Right lobe of liver (tissue), 6 donors: ENCODE results near the gene WDR82. TPM values are rescaled to one million over a fixed set of nuclear protein-coding genes. Genes with fewer than 3 reads are reported as not detected.

Experiments
- ATAC-seq, 4 donors: fragments of 200-7000 bp; cut with Tn5 transposase; one replicate each; pipeline ENCODE4 v1.9.1; 2020; ENCODE audit warnings: mild to moderate bottlenecking in 4 of 4, moderate library complexity in 4 of 4
- DNase-seq, 3 donors: peaks; one replicate each; pipeline ENCODE4 v3.0.0-alpha.2; 2020
- H3K27ac ChIP-seq, 3 donors: fragments of 200-600 bp; one replicate each; pipeline ENCODE4 v1.8.0; 2022
- H3K27me3 ChIP-seq, 2 donors: fragments of 200-600 bp; one replicate each; pipeline ENCODE4 v1.8.0; 2022
- H3K36me3 ChIP-seq, 4 donors: fragments of 200-600 bp; sonication (generic) in 1 of 4; one replicate each; pipeline versions ENCODE4 v1.5.1 to v1.8.0; 2017 to 2022; ENCODE audit warnings: control low read depth in 1 of 4
- H3K4me1 ChIP-seq, 4 donors: fragments of 200-600 bp; sonication (generic) in 1 of 4; one replicate each; pipeline versions ENCODE4 v1.5.1 to v1.8.0; 2017 to 2022; ENCODE audit warnings: control low read depth in 1 of 4
- H3K4me3 ChIP-seq, 3 donors: fragments of 200-600 bp; one replicate each; pipeline ENCODE4 v1.8.0; 2022
- H3K9me3 ChIP-seq, 4 donors: fragments of 200-600 bp; sonication (generic) in 1 of 4; one replicate each; pipeline versions ENCODE4 v1.5.1 to v1.8.0; 2017 to 2022; ENCODE audit warnings: control low read depth in 1 of 4
- POLR2A ChIP-seq: fragments of 450-650 bp; IDR thresholded peaks from one replicate; pipeline ENCODE4 v1.6.1; 2017; ENCODE audit warnings: antibody characterized with exemption, mild to moderate bottlenecking
- WGBS: methylation state at CpG from one replicate; pipeline ENCODE4 v1.1.6; 2018; ENCODE audit warnings: low coverage, low lambda C conversion rate; ENCODE audit not compliant: insufficient coverage; ENCODE audit errors: missing lambda C conversion rate; 5-methylcytosine and 5-hydroxymethylcytosine counted together
- intact Hi-C, 2 donors: fragments of 100-400 bp; cut with DNase I; formaldehyde crosslinking; loops; one replicate each; pipeline versions ENCODE4 v1.11.2 to v1.14.1; 2022
- total RNA-seq, 6 experiments: library from RNA; depleted of rRNA in 2 of 6; stranded (reverse); fragments of >200 nt in 2 of 6; fragmentation: NEBNext Ultra II Directional in 3 of 6; extraction: Animal tissue kit (Norgen Biotek cat#: 25700) in 3 of 6; gene quantifications; one replicate each; pipeline versions ENCODE4 v1.1.0 to v1.2.4, GENCODE V29; 2016 to 2023
- TF ChIP-seq, protein P1 (sequence below), 4 donors: fragments of 200-600 bp in 3 of 4; fragments of 450-650 bp in 1 of 4; IDR thresholded peaks; one replicate each; pipeline versions ENCODE4 v1.5.1 to v1.8.0; 2016 to 2022; ENCODE audit warnings: antibody characterized with exemption in 4 of 4, mild to moderate bottlenecking in 2 of 4
- donor health status: DM: no; HTN: yes; CAD: no.
- donor health status: DM: no; HTN: no; CAD: no.
- donor health status: DM: no; HTN: no; CAD: no.
- donor health status: DM: no; HTN: yes; CAD: no.
- donor health status: DM: no; HTN: yes; CAD: no.

WDR82 gene
- total RNA-seq, 6 experiments from 2014 or later = 14.1 to 25.2 (median 20.7) TPM

DNA sequence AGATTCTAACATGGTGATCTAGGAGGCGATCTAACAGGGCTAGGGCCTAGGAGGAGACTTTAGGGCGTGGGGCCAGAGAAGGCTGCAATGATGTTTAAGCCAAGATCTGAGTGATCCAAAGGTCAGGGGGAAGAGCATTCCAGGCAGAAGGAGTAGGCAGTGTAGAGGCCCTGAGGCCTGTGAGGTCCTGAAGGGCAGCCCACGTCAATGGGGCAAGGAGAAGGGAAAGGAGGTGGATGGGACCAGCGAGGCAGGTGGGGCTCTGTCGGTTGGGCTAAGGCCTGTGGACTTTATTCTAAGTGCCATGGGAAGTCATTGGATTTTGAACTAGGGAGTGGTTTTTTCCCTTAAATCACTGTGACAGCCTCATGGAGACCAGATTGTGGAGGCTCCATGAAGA is 27.5 kb upstream of the WDR82 start:
- H3K36me3 ChIP-seq = no peaks in the 10 kb centered on the region
- 97% methylated on average over 4 of the region's 5 CpGs for WGBS
- no peak overlapping the region for H3K27ac ChIP-seq
- H3K27me3 ChIP-seq = no peaks in the 10 kb centered on the region
- H3K4me3 ChIP-seq = no peak overlapping the region
- intact Hi-C loops = no loop called here
- no peaks in the 10 kb centered on the region for H3K9me3 ChIP-seq
- DNase-seq = no peak
- no peaks in the 10 kb centered on the region for H3K4me1 ChIP-seq
- no peak for TF ChIP-seq POLR2A
- TF ChIP-seq, protein P1, sequence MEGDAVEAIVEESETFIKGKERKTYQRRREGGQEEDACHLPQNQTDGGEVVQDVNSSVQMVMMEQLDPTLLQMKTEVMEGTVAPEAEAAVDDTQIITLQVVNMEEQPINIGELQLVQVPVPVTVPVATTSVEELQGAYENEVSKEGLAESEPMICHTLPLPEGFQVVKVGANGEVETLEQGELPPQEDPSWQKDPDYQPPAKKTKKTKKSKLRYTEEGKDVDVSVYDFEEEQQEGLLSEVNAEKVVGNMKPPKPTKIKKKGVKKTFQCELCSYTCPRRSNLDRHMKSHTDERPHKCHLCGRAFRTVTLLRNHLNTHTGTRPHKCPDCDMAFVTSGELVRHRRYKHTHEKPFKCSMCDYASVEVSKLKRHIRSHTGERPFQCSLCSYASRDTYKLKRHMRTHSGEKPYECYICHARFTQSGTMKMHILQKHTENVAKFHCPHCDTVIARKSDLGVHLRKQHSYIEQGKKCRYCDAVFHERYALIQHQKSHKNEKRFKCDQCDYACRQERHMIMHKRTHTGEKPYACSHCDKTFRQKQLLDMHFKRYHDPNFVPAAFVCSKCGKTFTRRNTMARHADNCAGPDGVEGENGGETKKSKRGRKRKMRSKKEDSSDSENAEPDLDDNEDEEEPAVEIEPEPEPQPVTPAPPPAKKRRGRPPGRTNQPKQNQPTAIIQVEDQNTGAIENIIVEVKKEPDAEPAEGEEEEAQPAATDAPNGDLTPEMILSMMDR (IDR thresholded peaks at IDR 0.05) = no peak
- ATAC-seq = no peak

DNA sequence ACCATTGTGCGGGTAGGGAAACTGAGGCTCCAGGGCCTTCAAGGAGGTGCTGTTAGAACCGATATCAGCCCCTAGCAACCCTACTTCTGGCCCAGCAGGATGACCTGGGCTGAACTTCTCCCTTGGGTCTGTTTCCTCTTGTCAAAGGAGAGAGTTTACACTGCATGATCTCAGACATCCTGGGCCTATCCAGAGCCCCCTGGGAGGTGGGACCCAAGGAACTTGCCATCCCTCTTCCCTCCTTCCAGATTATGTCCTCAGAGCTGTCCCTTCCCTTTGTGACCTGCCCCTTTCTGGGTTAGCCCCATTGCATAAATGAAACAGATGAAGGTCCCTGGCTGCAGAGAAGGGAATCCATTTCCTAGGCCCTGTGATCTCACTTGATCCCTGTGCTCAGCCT is 25.4 kb upstream of the WDR82 start:
- intact Hi-C loops = no loop called here
- no peak overlapping the region for H3K27ac ChIP-seq

DNA sequence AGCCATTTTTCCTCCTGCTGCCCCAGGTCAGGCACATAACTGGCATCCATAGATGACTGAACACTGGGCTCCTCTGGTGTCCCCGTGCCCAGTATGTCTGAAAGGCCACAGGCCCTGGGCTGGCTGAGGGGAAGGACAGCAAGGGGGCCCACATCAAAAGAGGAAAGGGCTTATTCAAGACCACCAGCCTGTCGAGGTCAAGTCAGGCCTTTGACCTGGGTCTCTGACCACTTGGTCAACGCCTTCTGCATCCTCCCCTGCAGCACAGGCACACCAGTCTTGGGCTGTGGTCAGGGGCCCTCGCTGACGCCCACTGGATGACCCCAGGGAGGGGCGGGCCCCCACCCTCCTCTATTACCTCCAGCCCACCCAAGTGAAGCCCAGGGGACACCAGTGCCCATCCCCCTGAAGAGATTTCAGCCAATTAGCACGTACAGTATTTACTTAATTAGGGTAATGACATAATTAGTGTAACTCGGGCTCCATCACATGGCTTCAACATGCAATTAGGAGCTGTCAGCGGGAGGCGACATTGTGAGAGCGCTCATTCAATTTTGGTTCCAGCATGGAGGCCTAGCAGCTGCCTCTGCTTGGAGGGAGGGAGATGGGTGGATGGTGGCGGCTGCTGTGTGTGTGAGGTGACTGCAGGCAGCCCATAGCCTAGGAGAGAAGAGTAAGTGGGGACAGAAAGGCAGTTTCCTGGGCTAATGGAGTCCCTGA is 24.1 kb upstream of the WDR82 start:
- intact Hi-C loops = no loop called here
- no peak for DNase-seq
- Histone ChIP-seq H3K4me1 (peaks cover 0 to 3% (median 0%) of the 10 kb centered on the region in 4 donors), H3K27me3 (no peaks in the 10 kb centered on the region), H3K9me3 (no peaks in the 10 kb centered on the region), H3K36me3 (no peaks in the 10 kb centered on the region), H3K4me3 (no peak overlapping the region), H3K27ac (no peak overlapping the region)
- ATAC-seq = no peak
- 77% methylated on average over 8 of the region's 12 CpGs for WGBS
- TF ChIP-seq, protein P1 (IDR thresholded peaks at IDR 0.05) = no peak
- no peak for TF ChIP-seq POLR2A

More for the DNA sequence above, 25.4 kb upstream of the WDR82 start:
- H3K27me3 ChIP-seq = no peaks in the 10 kb centered on the region
- no peak for DNase-seq
- no peaks in the 10 kb centered on the region for H3K9me3 ChIP-seq
- no peak overlapping the region for H3K4me3 ChIP-seq
- H3K36me3 ChIP-seq = no peaks in the 10 kb centered on the region
- TF ChIP-seq POLR2A = no peak
- TF ChIP-seq, protein P1 (IDR thresholded peaks at IDR 0.05) = no peak
- H3K4me1 ChIP-seq = peaks cover 0 to 3% (median 0%) of the 10 kb centered on the region in 4 donors
- WGBS = 57% methylated on average over 1 of the region's 2 CpGs
- ATAC-seq = no peak

DNA sequence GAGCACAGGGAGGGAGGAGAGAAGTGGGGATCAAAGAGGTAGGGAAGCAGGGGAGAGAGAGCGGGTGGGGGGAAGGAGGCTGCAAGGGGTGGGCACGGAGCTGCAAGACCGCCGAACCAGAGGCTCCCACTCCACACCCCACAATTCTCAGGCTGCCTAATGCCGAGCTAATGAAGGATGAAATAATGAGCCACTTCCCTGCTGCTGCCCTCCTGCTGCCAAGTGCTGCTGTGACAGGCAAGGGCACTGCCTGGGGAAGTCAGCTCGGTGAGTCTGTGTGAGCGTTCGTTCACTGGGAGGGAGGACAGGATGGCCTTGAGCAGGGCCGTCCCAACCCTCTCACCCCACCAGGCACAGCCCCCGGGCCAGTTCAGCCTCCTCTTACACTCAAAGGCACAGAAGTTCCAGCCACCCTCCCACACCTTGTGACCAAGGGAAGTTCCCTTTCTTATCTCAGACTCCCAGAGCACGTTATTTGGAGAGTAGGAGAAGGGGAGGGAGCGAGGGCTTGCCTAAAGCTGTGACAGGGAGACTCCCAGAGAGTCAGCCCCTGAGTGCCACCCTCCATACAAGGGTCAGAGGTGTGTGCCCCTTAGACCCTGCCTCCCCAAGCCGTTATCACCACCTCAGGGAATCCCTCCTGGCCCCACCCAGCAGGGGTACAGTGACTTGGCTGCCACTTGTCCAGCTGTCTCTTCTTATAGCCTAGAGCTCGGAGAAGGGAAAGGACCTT is 21.6 kb upstream of the WDR82 start:
- no peaks in the 10 kb centered on the region for H3K27me3 ChIP-seq
- no peak overlapping the region for H3K27ac ChIP-seq
- intact Hi-C loops = no loop called here
- TF ChIP-seq, protein P1 (IDR thresholded peaks at IDR 0.05) = peak; percentile 24 to 37 (median 33)
- TF ChIP-seq POLR2A = no peak
- no peaks in the 10 kb centered on the region for H3K36me3 ChIP-seq
- DNase-seq (peak in 2 of 3 donors; percentile 59 to 67), ATAC-seq (peak; percentile 39 to 62 (median 44))
- peaks cover 0 to 11% (median 0%) of the 10 kb centered on the region in 4 donors for H3K4me1 ChIP-seq
- no peaks in the 10 kb centered on the region for H3K9me3 ChIP-seq
- 0% methylated on average over 6 of the region's 14 CpGs for WGBS
- no peak overlapping the region for H3K4me3 ChIP-seq
